G401.6 (cell line): ENCODE measurements around the gene ICA1.
"Not testable (repeated sequence)": the region's sequence is repeated elsewhere in the genome, so short reads cannot be mapped to it uniquely, and the experiment has no call there.

Source experiments
- FAIRE-seq: peaks from 2 replicates; lab custom pipeline; 2012; peaks lifted over from hg19 to GRCh38; lab: Jason Lieb, UNC

The ICA1 gene

DNA sequence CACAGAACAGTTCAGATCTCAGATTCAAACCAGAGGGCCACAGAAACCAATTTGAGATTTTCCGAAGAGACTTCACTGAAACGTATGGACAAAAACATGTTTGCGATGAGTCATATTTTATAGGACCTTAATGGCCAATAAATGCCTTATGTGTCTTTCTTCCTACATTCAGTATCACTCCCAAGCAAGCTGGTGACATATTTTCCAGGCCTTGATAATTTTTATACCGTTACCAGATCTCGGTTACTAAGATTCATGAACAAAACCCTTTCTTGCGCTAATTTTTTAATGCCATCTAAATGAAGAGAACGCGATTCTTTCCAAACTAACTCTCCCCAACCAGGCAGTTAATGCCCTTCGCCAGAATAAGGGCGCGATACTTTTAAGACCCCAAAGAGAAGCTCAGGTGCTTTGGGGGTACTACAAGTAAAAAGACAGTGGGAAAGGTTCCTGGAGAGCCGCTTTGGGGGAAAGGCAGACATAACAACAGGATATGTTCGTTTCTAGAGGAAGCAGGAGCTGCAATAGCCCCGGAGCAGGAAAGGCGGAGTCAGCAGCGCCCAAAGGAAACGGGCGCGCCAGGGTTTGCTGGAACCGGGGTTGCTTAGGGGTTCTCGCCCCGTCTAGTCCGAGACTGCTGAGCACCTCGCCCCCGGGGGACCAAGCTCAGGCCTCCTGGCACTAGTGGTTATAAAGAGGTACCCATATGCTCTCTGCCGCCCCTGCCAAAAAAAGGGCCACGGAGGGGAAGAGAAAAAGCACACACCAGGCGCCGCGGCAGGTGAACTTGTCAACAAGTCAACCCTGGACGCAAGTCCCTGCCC, 884 bp downstream of the ICA1 start:
- peak; percentile 71 for FAIRE-seq

DNA sequence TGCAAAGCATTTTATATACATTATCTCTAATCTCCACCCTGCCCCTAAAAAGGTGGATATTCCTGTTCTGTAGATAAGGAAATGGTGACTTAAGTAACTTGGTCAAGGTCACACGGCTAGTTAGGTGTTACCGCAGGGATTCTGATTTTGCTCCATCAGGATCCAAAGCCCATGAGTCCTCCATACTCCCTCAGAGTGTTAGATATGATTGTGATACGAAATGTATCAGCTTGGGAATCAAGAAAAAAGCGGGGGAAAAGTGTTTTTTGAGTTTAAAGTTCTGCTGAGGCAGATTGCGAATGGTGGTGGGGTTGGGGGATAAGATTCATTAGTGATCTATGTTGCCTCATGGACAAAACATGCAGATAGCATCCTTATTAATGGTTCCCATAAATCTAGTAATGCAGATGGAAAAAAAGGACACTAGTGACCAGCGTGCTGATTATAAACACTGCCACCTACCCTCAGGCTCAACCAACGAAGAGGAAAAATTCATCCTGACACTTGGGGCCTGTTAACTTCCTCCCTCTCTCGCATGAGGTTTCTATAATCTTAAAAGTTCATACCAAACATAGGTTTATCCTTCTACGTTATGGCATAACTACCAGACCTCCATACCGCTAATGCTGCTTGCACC, 2.3 kb downstream of the ICA1 start:
- FAIRE-seq: no peak

DNA sequence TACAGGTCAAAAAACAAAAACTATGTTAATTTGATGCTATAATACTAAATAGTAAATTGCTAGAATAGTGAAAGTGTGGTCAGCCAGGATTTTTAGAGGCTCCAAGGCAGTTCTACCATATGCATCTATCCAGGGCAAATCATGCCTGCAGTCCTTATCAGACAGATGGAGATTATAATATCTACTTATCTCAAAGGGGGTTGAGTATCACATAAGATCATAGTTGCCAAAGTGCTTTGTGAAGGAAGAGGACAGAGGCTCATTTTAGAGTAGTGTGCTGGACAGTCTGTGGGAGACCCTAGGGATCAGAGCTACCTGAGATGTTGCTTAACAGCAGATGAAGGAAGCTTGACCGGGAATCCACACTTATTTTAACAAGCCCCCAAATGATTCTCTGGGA, 3.2 kb downstream of the ICA1 start:
- FAIRE-seq: no peak

DNA sequence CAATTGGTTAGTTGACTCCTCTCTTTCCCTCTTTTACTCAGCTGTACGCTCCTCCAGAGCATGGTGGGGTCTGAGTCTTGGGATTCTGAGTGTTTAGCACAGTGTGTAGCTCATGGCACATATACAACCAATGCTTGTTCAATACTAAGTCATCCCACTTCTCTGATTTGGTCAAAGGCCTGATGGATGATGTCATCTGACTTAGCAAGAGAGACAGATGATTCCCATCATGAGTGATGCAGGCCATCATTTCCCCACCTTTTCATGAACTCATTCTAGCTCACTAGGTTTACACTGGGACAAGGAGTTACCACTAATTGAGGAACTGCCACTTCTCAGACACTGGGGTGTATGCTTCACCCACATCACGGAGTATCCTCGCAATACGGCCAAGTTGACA, 3.8 kb downstream of the ICA1 start:
- no peak for FAIRE-seq

DNA sequence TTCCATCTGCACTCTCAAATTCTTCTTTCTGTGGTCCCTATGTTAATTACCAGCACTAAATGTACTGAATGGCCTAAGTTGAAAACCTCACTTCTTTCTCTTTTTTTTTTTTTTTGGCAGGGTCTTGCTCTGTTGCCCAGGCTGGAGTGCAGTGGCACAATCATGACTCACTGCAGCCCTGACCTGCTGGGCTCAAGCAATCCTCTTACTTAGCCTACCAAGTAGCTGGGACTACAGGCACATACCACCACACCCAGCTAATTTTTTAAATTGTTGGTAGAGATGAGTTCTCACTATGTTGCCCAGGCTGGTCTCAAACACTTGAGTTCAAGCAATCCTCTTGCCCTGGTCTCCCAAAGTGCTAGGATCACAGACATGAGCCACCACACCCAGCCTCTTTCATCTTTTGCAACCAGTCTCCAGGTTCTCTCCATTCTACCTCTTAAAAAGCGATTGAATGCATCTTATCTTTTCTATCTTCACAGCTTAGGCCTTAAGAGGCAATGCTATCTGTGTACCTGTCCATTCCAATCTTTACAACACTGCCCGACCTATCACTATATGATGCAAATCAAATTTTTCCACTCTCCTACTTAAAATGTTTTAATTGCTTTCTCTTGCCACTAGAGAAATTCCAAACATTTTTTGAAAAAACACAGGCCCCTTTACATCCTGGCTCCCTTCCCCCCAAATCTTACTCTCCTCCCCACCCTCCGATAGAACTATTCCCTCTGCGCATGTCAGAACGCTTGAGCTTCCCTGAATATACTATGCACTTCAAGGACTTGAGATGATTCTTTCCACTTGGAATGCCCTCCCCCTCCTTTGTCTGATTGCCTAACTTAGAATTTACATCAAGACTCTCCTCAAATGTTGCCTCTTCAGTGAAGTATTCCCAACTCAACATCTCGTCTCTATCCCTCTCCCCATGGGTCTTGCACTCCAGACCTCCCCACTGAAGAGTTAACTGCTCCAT, 6.0 kb downstream of the ICA1 start:
- FAIRE-seq: no peak

DNA sequence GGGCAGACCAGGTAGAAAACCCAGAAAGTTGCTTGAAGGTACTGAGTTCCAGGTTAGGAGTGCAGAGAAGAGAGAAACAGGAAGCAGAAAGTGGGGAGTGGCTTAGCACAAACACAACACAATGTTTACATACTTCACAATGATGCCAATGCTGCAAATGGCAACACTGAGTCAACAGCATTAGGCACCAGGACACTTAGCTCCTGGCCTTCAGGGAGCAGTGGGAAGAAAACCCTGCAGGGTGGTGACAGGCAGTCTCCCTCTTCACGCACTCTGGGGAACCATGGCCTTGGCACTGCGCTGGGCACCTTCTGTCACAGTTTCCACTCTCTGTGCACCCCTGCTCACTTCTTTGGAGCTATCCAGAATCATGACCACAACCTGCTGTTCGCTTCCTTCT, 7.3 kb downstream of the ICA1 start:
- FAIRE-seq: no peak

DNA sequence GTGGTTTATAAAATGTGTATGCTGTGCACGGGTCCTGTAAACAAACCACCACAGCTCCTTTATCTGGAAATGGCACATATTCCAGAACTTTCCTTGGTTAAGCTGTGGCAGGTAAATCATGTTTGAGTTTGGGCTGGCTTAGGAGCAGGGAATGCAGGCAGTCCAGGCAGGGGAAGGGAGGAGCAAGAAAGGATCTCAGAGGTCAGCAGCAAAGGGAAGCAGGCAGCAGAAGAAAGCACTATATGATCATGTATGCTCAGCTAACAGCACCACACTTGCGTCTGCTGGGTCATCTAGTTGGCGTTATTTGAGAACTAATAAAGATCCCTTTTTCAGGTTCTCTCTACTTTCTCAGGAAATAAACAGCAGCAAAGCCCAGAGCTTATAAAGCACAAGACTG, 7.8 kb downstream of the ICA1 start:
- FAIRE-seq: no peak

DNA sequence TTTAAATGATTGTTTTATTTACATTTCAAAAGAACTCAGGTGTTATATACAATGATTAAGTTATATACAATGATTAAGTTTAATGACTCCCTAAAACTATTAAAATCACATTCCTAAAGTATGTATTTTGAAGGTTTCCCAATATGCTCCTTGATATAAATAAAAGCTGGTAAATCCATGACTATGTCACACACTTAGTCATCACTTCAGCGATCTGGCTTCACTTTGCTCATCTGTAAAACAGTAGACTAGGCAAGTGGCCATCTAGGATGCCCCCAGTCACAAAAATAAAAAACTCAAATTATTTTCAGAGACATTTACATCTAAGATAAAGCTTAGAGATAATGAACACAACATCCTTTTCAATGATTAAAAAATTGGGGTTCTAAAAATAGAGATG, 10.8 kb downstream of the ICA1 start:
- peak; percentile 17 for FAIRE-seq

DNA sequence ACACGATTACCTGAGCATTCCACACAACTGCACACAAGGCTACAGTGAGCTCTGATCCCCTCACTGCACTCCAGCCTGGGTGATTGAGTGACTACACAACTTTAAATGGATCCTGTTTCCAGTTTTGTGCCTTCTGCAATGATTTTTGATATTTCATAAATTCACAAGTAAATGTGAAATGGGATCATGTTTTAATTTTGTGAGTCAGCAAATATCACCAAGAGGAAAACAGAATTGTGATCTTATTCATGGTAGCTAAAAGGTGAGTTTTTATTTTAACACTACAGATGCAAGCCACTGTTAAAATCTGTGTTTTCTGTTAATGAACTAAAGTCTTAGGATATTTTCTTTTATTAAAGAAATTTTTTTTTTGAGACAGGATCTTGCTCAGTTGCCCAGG, 11.4 kb downstream of the ICA1 start:
- peak; percentile 78 for FAIRE-seq

DNA sequence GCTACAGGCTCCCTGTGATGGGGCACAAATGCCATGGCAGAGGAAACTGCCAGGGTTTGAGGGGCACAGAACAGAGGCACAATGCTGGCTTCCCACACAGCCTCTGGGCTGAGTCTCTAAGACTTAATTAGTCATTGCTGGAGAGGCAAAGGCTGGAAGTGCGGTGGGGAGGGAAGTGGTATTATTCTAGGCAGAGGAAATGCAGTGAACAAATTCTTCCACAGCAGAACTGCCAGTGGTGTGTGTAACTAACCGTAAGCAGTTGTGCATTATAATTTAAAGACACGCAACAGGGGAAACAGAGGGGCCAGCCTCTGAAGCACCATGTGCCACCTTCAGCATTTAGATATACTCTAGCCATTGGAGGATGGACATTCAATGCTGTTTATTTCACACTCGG, 12.8 kb downstream of the ICA1 start:
- FAIRE-seq: no peak

DNA sequence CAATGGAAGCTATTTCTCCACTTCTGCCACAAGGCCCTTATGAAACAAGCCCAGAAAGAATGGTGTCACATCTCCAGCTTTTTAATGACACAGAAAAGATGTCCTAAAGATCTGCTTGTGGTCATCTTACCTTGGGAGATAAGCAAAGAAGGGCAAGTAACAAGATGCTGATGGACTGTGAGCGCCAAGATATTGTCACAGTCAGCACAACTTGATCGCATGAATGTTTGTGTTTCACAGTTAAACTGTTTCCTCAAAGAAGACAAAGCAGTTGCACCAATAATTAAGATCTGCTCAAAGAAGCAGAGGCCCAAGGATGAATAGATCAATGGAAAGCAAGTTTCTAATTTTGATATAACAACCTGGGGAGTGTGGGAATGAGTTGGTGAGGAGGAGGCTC, 15.9 kb downstream of the ICA1 start:
- FAIRE-seq: no peak

DNA sequence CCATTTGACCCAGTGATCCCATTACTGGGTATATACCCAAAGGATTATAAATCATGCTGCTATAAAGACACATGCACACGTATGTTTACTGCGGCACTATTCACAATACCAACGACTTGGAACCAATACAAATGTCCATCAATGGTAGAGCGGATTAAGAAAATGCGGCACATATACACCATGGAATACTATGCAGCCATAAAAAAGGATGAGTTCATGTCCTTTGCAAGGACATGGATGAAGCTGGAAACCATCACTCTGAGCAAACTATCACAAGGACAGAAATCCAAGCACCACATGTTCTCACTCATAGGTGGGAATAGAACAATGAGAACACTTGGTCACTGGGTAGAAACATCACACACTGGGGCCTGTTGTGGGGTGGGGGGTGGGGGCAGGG, 16.9 kb downstream of the ICA1 start:
- FAIRE-seq: not testable (repeated sequence)

DNA sequence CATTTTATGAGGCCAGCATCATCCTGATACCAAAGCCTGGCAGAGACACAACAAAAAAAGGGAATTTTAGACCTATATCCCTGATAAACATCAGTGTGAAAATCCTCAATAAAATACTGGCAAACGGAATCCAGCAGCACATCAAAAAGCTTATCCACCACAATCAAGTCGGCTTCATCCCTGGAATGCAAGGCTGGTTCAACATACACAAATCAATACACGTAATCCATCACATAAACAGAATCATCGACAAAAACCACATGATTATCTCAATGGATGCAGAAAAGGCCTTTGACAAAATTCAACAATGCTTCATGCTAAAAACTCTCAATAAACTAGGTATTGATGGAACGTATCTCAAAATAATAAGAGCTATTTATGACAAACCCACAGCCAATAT, 18.9 kb downstream of the ICA1 start:
- FAIRE-seq: not testable (repeated sequence)

DNA sequence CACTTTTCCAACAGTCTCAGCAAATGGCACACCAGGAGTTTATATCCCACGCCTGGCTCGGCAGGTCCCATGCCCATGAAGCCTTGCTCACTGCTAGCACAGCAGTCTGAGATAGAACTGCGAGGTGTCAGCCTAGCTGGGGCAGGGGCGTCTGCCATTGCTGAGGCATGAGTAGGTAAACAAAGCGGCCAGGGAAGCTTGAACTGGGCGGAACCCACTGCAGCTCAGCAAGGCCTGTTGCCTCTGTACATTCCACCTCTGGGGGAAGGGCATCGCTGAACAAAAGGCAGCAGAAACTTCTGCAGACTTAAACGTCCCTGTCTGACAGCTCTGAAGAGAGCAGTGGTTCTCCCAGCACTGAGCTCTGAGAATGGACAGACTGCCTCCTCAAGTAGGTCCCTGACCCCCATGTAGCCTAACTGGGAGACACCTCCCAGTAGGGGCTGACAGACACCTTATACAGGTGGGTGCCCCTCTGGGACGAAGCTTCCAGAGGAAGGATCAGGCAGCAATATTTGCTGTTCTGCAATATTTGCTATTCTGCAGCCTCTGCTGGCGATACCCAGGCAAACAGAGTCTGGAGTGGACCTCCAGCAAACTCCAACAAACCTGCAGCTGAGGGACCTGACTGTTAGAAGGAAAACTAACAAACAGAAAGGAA, 22.1 kb downstream of the ICA1 start:
- FAIRE-seq: not testable (repeated sequence)

DNA sequence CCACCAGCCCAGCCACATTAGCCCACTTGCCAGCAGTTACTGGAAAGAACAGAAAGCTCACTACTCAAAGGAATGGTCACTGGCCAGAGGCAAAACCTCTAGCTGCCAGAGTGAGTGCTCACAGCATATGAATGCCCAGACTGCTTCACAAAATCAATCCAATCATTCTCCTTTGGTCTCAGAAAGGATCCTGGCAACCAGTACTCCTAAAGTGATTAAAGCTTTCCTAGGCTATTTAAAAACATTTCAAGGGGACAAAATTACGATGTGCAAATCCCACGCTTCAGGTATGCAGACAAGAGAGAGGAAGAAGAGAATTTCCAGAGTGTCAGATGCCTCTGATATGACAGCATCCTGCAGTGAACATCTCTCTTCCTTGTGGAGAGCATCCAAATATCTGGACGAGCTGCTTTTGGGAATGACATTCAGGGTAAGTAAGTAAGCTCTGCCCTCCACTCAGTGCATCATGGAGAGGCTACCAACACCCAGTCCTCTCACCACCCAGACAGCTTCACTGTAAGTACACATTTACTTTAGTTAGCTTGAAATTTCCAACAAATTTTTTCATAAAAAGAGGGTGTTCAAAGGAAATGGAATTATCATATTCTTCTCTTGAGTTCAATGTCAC, 25.1 kb downstream of the ICA1 start:
- no peak for FAIRE-seq

DNA sequence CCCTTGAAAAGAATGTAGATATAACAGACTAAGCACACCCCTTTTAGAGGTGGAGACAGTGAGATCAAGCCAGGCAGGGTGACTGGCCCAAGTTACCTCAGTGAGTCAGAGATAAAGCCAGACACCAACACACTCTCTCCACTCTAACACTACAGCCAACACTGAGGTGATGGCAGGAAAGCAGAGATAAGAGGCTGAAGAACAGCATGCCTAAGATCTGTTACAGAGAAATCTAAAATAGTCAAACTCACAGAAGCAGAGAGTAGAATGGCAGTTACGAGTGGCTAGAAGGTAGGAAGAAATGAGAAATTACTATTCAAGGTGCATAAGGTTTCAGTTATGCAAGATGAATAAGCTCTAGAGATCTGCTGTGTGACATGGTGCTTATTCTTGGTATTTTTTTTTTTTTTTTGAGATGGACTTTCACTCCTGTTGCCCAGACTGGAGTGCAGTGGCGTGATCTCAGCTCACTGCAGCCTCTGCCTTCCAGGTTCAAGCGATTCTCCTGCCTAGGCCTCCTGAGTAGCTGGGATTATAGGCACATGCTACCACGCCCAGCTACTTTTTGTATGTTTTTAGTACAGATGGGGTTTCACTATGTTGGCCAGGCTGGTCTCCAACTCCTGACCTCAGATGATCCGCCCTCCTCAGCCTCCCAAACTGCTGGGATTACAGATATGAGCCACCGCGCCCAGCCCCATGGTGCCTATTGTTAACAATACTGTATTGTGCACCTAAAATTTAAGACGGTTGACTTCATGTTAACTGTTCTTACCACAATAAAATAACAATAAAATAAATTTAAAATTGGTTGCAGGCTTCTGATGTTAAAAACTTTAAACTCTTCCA, 28.7 kb downstream of the ICA1 start:
- FAIRE-seq: no peak

DNA sequence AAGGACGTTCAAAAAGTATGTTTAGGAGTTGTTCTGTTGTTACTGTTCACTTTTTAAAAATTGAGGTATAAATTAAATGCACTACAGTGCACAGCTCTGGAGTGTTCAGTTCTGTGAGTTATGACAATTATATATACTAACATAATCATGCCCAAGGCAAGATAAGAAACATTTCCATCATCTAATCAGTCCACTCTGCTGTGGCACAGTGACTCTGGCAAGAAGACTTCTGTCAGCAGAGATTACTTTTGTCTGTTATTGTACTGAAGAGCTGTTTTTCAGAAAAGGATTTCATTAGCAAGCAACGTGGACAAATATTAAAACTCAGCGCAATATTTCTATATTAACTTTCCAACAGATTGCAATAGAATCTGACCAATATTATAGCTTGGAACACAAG, 32.0 kb downstream of the ICA1 start:
- FAIRE-seq: no peak

DNA sequence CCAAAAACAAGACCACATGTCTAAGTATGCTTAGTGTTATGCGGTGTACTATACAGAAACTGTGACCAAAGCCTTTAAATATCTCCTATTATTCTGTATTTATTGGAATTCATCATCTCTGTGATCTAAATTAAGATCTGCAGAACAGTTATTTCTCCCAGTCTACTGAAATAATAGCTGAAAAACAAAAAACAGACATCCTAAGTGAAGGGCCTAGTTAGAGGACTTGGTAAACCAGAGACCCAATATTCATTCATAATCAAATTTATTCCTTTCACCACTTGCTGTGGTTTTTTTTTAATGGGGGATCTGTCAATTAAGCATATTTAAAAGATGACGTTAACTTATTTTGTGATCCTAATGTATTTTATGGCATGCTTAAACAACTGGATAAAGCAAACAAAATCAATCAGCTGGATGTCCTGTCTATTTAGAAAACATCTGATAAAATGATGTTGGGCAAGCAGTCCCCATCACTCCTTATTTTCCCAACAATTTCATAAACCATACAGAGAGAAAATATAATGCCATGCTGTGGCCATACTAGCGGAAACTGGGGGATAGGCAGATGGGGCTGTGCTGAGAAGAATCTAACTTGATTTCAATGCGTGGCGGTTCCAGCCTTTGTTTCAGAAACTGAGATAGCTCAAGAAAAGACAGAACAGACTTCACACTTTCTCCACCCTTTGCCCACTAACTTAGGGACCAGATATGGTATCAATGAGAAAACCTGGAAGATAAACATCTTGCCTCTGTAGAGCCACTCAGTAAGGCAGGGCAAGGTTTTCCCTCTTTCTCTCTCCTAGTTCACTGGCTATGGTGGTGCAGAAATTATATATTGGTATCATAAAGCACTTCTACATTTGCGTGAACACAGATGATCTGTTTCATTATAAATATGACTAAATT, 32.9 kb downstream of the ICA1 start:
- no peak for FAIRE-seq

DNA sequence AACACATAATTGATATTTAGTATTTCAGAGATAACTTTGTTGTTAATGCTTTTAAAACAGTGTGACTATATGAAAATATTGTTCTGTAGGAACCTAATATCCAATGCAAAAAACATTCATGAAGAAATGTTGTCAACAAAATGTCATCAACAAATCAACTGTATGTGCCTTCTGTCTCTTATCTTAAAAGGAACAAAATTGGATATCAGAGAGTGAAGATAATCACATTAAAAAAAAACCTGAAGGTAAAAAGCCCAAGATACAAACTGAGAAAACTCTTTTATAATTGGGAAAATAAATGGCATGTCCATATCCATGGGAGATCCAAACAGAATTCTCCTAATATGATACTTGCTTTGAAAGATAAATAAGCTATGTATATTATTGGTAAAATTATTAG, 33.9 kb downstream of the ICA1 start:
- FAIRE-seq: peak; percentile 50

DNA sequence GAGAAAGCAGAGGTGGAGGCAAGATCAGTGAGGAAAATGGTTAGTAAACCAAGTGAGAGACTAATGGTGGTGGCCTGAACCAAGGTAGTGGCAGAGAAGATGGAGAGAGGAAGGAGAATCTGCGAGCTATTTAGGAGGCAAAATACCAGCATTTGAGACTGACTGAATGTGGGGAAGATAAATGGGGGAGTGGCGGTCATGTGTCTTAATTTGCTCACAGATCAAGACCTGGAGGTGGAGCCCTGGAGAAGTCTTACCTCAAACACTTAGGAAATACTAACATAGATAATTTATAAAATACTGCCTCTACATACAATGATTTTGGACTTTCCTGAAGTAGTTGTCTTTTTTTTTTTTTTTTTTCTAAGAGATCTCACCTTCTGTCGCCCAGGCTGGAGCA, 34.7 kb downstream of the ICA1 start:
- no peak for FAIRE-seq
